HCT116 (cell line): Measurements from ENCODE around the gene SUFU.

Experiments used
- POLR2A ChIP-seq: IDR thresholded peaks from 2 replicates; pipeline ENCODE4 v1.7.0; 2011; ENCODE audit warnings: borderline replicate concordance; ENCODE audit not compliant: insufficient read depth, insufficient read length; ENCODE audit errors: extremely low read depth
- POLR2AphosphoS5 ChIP-seq: IDR thresholded peaks from 2 replicates; pipeline ENCODE4 v1.6.1; 2011; ENCODE audit warnings: mild to moderate bottlenecking, low read depth, low read length, moderate library complexity
- ZFX ChIP-seq: fragments of 450-650 bp; IDR thresholded peaks from 2 replicates; pipeline ENCODE4 v1.6.1; 2017
- TF ChIP-seq, protein P1 (sequence below): IDR thresholded peaks from 2 replicates; pipeline ENCODE4 v1.6.1; 2011; ENCODE audit warnings: mild to moderate bottlenecking, low read length, moderate library complexity; ENCODE audit not compliant: insufficient replicate concordance; ENCODE audit errors: extremely low read depth

GRCh38 chr10:102581401-102581800 is 77.6 kb downstream of the SUFU start:
- TF ChIP-seq POLR2AphosphoS5: no peak
- no peak for TF ChIP-seq ZFX
- no peak for TF ChIP-seq POLR2A
- TF ChIP-seq, protein P1, sequence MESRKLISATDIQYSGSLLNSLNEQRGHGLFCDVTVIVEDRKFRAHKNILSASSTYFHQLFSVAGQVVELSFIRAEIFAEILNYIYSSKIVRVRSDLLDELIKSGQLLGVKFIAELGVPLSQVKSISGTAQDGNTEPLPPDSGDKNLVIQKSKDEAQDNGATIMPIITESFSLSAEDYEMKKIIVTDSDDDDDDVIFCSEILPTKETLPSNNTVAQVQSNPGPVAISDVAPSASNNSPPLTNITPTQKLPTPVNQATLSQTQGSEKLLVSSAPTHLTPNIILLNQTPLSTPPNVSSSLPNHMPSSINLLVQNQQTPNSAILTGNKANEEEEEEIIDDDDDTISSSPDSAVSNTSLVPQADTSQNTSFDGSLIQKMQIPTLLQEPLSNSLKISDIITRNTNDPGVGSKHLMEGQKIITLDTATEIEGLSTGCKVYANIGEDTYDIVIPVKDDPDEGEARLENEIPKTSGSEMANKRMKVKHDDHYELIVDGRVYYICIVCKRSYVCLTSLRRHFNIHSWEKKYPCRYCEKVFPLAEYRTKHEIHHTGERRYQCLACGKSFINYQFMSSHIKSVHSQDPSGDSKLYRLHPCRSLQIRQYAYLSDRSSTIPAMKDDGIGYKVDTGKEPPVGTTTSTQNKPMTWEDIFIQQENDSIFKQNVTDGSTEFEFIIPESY: no peak
